ENCODE results near the gene ACTL10. TPM values are rescaled to one million over a fixed set of nuclear protein-coding genes. Genes with fewer than 3 reads are reported as not detected.

Gene ACTL10
- total RNA-seq, 1 donor from 2014 or later, result 1.7 TPM

GRCh38 chr20:33657704-33658095, 9.0 kb upstream of the ACTL10 start:
- DNase-seq (ENCODE audit: extremely low spot score, unreplicated experiment), result no peak
- no peak overlapping the region for H3K27ac Mint-ChIP-seq
- TF ChIP-seq, protein P1, sequence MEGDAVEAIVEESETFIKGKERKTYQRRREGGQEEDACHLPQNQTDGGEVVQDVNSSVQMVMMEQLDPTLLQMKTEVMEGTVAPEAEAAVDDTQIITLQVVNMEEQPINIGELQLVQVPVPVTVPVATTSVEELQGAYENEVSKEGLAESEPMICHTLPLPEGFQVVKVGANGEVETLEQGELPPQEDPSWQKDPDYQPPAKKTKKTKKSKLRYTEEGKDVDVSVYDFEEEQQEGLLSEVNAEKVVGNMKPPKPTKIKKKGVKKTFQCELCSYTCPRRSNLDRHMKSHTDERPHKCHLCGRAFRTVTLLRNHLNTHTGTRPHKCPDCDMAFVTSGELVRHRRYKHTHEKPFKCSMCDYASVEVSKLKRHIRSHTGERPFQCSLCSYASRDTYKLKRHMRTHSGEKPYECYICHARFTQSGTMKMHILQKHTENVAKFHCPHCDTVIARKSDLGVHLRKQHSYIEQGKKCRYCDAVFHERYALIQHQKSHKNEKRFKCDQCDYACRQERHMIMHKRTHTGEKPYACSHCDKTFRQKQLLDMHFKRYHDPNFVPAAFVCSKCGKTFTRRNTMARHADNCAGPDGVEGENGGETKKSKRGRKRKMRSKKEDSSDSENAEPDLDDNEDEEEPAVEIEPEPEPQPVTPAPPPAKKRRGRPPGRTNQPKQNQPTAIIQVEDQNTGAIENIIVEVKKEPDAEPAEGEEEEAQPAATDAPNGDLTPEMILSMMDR (conservative IDR thresholded peaks at IDR 0.05), result no peak
- no peaks in the 10 kb centered on the region for H3K9me3 Mint-ChIP-seq
- no peaks in the 10 kb centered on the region for H3K36me3 Mint-ChIP-seq
- peaks cover 29% of the 10 kb centered on the region for H3K4me1 Mint-ChIP-seq (ENCODE audit: unreplicated experiment)
- H3K27me3 Mint-ChIP-seq, result no peaks in the 10 kb centered on the region
- H3K4me3 Mint-ChIP-seq, result no peak overlapping the region

GRCh38 chr20:33658510-33658909, 8.2 kb upstream of the ACTL10 start:
- DNase-seq (ENCODE audit: extremely low spot score, unreplicated experiment), result no peak
- Mint-ChIP-seq H3K27me3 (no peaks in the 10 kb centered on the region), H3K4me1 (ENCODE audit: unreplicated experiment) (peaks cover 27% of the 10 kb centered on the region), H3K27ac (peak overlapping the region; percentile 58), H3K9me3 (no peaks in the 10 kb centered on the region), H3K4me3 (no peak overlapping the region), H3K36me3 (no peaks in the 10 kb centered on the region)
- TF ChIP-seq, protein P1 (conservative IDR thresholded peaks at IDR 0.05), result no peak

GRCh38 chr20:33658929-33659328, 7.8 kb upstream of the ACTL10 start:
- no peak for DNase-seq (ENCODE audit: extremely low spot score, unreplicated experiment)
- H3K27ac Mint-ChIP-seq, result peak overlapping the region; percentile 58
- H3K4me3 Mint-ChIP-seq, result peak overlapping the region; percentile 32
- H3K4me1 Mint-ChIP-seq (ENCODE audit: unreplicated experiment), result peaks cover 23% of the 10 kb centered on the region
- H3K27me3 Mint-ChIP-seq, result no peaks in the 10 kb centered on the region
- TF ChIP-seq, protein P1 (conservative IDR thresholded peaks at IDR 0.05), result no peak
- no peaks in the 10 kb centered on the region for H3K9me3 Mint-ChIP-seq
- no peaks in the 10 kb centered on the region for H3K36me3 Mint-ChIP-seq

- no peaks in the 10 kb centered on the region for H3K36me3 Mint-ChIP-seq
- no peaks in the 10 kb centered on the region for H3K9me3 Mint-ChIP-seq
- no peaks in the 10 kb centered on the region for H3K27me3 Mint-ChIP-seq
- H3K4me3 Mint-ChIP-seq, result no peak overlapping the region
- TF ChIP-seq, protein P1 (conservative IDR thresholded peaks at IDR 0.05), result no peak
- peaks cover 21% of the 10 kb centered on the region for H3K4me1 Mint-ChIP-seq (ENCODE audit: unreplicated experiment)
- peak overlapping the region; percentile 58 for H3K27ac Mint-ChIP-seq
- no peak for DNase-seq (ENCODE audit: extremely low spot score, unreplicated experiment)
Observed at GRCh38 chr20:33659341-33660034, 7.3 kb upstream of the ACTL10 start.

GRCh38 chr20:33660035-33660684, 6.6 kb upstream of the ACTL10 start:
- TF ChIP-seq, protein P1 (conservative IDR thresholded peaks at IDR 0.05), result no peak
- Mint-ChIP-seq H3K27ac (no peak overlapping the region), H3K36me3 (no peaks in the 10 kb centered on the region), H3K4me3 (no peak overlapping the region), H3K9me3 (no peaks in the 10 kb centered on the region), H3K27me3 (no peaks in the 10 kb centered on the region), H3K4me1 (ENCODE audit: unreplicated experiment) (peaks cover 21% of the 10 kb centered on the region)
- DNase-seq (ENCODE audit: extremely low spot score, unreplicated experiment), result no peak

All from type B pancreatic cell (in vitro differentiated cells).